ENCODE measurements around the gene PYCR2. TPM values are rescaled to one million over a fixed set of nuclear protein-coding genes. Genes with fewer than 3 reads are reported as not detected.
"Not testable (repeated sequence)": the region's sequence is repeated elsewhere in the genome, so short reads cannot be mapped to it uniquely, and the experiment has no call there.

Gene PYCR2
- total and polyA plus RNA-seq, 4 donors, result 22.1 to 61.9 (median 51.9) TPM

- H3K9me3 ChIP-seq (ENCODE audit: control insufficient read depth, insufficient read depth, low read length), result no peaks in the 10 kb centered on the region
- H3K4me3 ChIP-seq (ENCODE audit: low read depth, low read length), result no peak overlapping the region
- no peaks in the 10 kb centered on the region for H3K36me3 ChIP-seq (ENCODE audit: control insufficient read depth, insufficient read depth, low read length)
- H3K27me3 ChIP-seq (ENCODE audit: control insufficient read depth, insufficient read depth, low read length), result peaks cover 5% of the 10 kb centered on the region
- peaks cover 4% of the 10 kb centered on the region for H3K4me1 ChIP-seq (ENCODE audit: control insufficient read depth, insufficient read depth, low read length)
- no peak for DNase-seq (ENCODE audit: low read depth in 4 of 6, low spot score in 6 of 6)
- H3K27ac ChIP-seq (ENCODE audit: low read depth, low read length), result no peak overlapping the region
- 85% methylated on average over 13 of the region's 18 CpGs for WGBS (ENCODE audit: insufficient coverage)
These were observed 35.7 kb downstream of the PYCR2 start for GRCh38 chr1:225888289-225888897.

- not testable (repeated sequence) for H3K27me3 ChIP-seq (ENCODE audit: control insufficient read depth, insufficient read depth, low read length); H3K27ac ChIP-seq (ENCODE audit: low read depth, low read length); H3K9me3 ChIP-seq (ENCODE audit: control insufficient read depth, insufficient read depth, low read length); DNase-seq (ENCODE audit: low read depth in 4 of 6, low spot score in 6 of 6); H3K36me3 ChIP-seq (ENCODE audit: control insufficient read depth, insufficient read depth, low read length); H3K4me3 ChIP-seq (ENCODE audit: low read depth, low read length)
- 20% methylated on average over 19 of the region's 56 CpGs for WGBS (ENCODE audit: insufficient coverage)
- H3K4me1 ChIP-seq (ENCODE audit: control insufficient read depth, insufficient read depth, low read length), result peaks cover 11% of the 10 kb centered on the region
These were observed 36.3 kb downstream of the PYCR2 start for GRCh38 chr1:225887554-225888288.

GRCh38 chr1:225887030-225887314 is 37.1 kb downstream of the PYCR2 start:
- H3K27ac ChIP-seq (ENCODE audit: low read depth, low read length), result no peak overlapping the region
- H3K4me3 ChIP-seq (ENCODE audit: low read depth, low read length), result no peak overlapping the region
- H3K36me3 ChIP-seq (ENCODE audit: control insufficient read depth, insufficient read depth, low read length), result no peaks in the 10 kb centered on the region
- DNase-seq (ENCODE audit: low read depth in 4 of 6, low spot score in 6 of 6), result no peak
- WGBS (ENCODE audit: insufficient coverage), result 75% methylated on average over 2 of the region's 7 CpGs
- peaks cover 12% of the 10 kb centered on the region for H3K27me3 ChIP-seq (ENCODE audit: control insufficient read depth, insufficient read depth, low read length)
- no peaks in the 10 kb centered on the region for H3K9me3 ChIP-seq (ENCODE audit: control insufficient read depth, insufficient read depth, low read length)
- peaks cover 17% of the 10 kb centered on the region for H3K4me1 ChIP-seq (ENCODE audit: control insufficient read depth, insufficient read depth, low read length)

DNA sequence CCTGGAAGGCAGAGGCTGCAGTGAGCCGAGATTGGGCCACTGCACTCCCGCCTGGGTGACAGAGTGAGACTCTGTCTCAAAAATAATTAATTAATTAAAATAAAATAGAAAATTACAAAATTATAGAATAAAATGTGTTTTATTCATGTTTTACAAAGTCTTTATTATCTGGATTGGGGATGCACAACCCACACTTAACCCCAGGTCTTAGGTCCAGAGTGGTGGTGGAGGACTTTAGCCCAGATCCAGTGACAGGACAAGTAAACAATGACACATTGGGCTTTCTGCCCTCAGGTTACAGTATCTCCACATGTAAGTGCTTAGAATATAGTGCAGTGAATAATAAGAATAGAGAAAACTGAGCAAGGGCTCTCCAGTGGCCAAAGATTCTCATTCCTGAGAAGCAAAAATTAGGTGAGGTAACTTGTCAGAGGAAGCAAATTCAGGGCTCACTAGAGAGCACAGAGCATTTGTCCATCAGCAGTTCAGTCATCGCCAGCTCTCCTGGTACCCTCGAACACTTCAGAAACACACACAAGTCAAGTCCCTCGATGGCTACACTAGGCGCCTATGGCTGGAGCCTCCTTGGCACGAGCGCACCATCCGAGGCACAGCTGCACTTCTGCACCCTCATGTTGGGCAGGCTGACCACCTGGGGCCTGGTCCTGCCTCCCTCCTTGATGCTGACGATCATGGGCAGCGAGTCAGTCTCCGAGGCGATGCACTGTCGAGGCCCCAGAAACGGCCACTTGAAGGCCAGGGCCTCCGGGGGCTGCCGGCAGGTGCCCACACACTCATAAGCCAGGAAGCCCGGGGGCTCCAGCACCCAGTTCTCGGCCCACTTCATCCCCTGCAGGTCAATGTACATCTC is 37.7 kb downstream of the PYCR2 start:
- Histone ChIP-seq H3K4me3 (ENCODE audit: low read depth, low read length) (no peak overlapping the region), H3K36me3 (ENCODE audit: control insufficient read depth, insufficient read depth, low read length) (no peaks in the 10 kb centered on the region), H3K27me3 (ENCODE audit: control insufficient read depth, insufficient read depth, low read length) (peaks cover 18% of the 10 kb centered on the region), H3K9me3 (ENCODE audit: control insufficient read depth, insufficient read depth, low read length) (no peaks in the 10 kb centered on the region), H3K27ac (ENCODE audit: low read depth, low read length) (no peak overlapping the region), H3K4me1 (ENCODE audit: control insufficient read depth, insufficient read depth, low read length) (peaks cover 23% of the 10 kb centered on the region)
- no peak for DNase-seq (ENCODE audit: low read depth in 4 of 6, low spot score in 6 of 6)
- WGBS (ENCODE audit: insufficient coverage), result 91% methylated on average over 16 of the region's 19 CpGs

DNA sequence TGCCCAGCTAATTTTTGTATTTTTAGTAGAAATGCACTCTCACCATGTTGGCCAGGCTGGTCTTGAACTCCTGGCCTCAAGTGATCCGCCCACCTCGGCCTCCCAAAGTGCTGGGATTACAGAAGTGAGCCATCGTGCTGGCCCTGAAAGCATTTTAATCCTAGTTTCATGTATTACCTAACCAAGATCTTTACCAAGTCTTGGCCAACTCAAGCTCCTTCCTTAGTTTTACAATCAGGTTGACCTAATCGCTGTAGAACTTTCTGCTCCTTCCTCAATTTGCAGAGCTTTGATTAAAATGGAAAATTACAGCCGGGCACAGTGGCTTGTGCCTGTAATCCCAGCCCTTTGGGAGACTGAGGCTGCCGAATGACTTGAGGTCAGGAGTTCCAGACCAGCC is 38.7 kb downstream of the PYCR2 start:
- no peaks in the 10 kb centered on the region for H3K36me3 ChIP-seq (ENCODE audit: control insufficient read depth, insufficient read depth, low read length)

DNA sequence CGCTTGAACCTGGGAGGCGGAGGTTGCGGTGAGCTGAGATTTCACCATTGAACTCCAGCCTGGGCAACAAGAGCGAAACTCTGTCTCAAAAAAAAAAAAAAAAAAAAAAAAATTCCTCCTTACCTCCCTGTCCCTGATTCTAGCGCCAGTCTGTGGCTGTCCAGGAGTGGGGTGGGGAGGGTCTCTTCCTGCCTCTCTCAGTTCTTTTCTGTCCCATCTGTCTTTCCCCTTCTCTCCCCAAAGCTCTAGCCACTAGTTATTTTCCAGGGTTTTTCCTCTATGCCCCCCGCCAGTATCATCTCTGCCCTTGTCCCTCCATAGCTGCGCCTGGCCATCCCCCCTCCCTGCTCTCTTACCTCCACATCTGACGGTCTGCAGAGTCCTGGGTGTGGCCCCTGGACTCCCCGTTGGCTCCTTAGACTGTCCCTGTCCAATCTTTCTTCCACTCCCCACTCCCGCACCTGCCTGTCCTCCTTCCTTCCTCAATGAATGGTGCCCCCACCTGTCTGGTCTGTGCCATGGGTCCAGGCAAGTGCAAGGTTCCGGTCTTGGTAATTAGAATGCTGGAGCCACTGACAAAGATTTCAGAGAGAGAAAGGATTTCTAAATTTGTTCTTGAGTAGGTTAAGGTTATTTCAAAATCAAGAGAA is 40.3 kb downstream of the PYCR2 start:
- H3K27ac ChIP-seq (ENCODE audit: low read depth, low read length), result no peak overlapping the region
- DNase-seq (ENCODE audit: low read depth in 4 of 6, low spot score in 6 of 6), result no peak

More for the DNA sequence above, 38.7 kb downstream of the PYCR2 start:
- H3K27ac ChIP-seq (ENCODE audit: low read depth, low read length), result no peak overlapping the region
- no peak overlapping the region for H3K4me3 ChIP-seq (ENCODE audit: low read depth, low read length)
- H3K4me1 ChIP-seq (ENCODE audit: control insufficient read depth, insufficient read depth, low read length), result peaks cover 32% of the 10 kb centered on the region
- whole genome bisulfite sequencing (ENCODE audit: insufficient coverage), result 92% methylated on average over 6 of the region's 6 CpGs
- DNase-seq (ENCODE audit: low read depth in 4 of 6, low spot score in 6 of 6), result no peak
- no peaks in the 10 kb centered on the region for H3K9me3 ChIP-seq (ENCODE audit: control insufficient read depth, insufficient read depth, low read length)
- peaks cover 18% of the 10 kb centered on the region for H3K27me3 ChIP-seq (ENCODE audit: control insufficient read depth, insufficient read depth, low read length)

GRCh38 chr1:225882694-225883615 is 41.1 kb downstream of the PYCR2 start:
- Histone ChIP-seq H3K27me3 (ENCODE audit: control insufficient read depth, insufficient read depth, low read length) (peaks cover 18% of the 10 kb centered on the region), H3K27ac (ENCODE audit: low read depth, low read length) (peak overlapping the region; percentile 71), H3K4me3 (ENCODE audit: low read depth, low read length) (peak overlapping the region; percentile 90), H3K9me3 (ENCODE audit: control insufficient read depth, insufficient read depth, low read length) (no peaks in the 10 kb centered on the region), H3K4me1 (ENCODE audit: control insufficient read depth, insufficient read depth, low read length) (peaks cover 51% of the 10 kb centered on the region), H3K36me3 (ENCODE audit: control insufficient read depth, insufficient read depth, low read length) (peaks cover 3% of the 10 kb centered on the region)
- 9% methylated on average over 63 of the region's 63 CpGs for WGBS (ENCODE audit: insufficient coverage)
- DNase-seq (ENCODE audit: low read depth in 4 of 6, low spot score in 6 of 6), result peak in 3 of 6 donors; percentile 8 to 63 (median 22)

More for the DNA sequence above, 40.3 kb downstream of the PYCR2 start:
- WGBS (ENCODE audit: insufficient coverage), result 85% methylated on average over 3 of the region's 11 CpGs
- Histone ChIP-seq H3K4me3 (ENCODE audit: low read depth, low read length) (no peak overlapping the region), H3K27me3 (ENCODE audit: control insufficient read depth, insufficient read depth, low read length) (peaks cover 18% of the 10 kb centered on the region), H3K9me3 (ENCODE audit: control insufficient read depth, insufficient read depth, low read length) (no peaks in the 10 kb centered on the region), H3K4me1 (ENCODE audit: control insufficient read depth, insufficient read depth, low read length) (peaks cover 47% of the 10 kb centered on the region), H3K36me3 (ENCODE audit: control insufficient read depth, insufficient read depth, low read length) (peaks cover 3% of the 10 kb centered on the region)

- DNase-seq (ENCODE audit: low read depth in 4 of 6, low spot score in 6 of 6), result peak in 4 of 6 donors; percentile 33 to 89 (median 67)
- Histone ChIP-seq H3K27me3 (ENCODE audit: control insufficient read depth, insufficient read depth, low read length) (peaks cover 18% of the 10 kb centered on the region), H3K27ac (ENCODE audit: low read depth, low read length) (peak within 1 kb of the TSS; percentile 83), H3K36me3 (ENCODE audit: control insufficient read depth, insufficient read depth, low read length) (peaks cover 3% of the 10 kb centered on the region), H3K4me1 (ENCODE audit: control insufficient read depth, insufficient read depth, low read length) (peaks cover 60% of the 10 kb centered on the region), H3K4me3 (ENCODE audit: low read depth, low read length) (peak within 1 kb of the TSS; percentile 90), H3K9me3 (ENCODE audit: control insufficient read depth, insufficient read depth, low read length) (no peaks in the 10 kb centered on the region)
- under 1% methylated on average over 64 of the region's 64 CpGs for WGBS (ENCODE audit: insufficient coverage)
These were observed 41.9 kb downstream of the PYCR2 start, which contains the start of gene TMEM63A for GRCh38 chr1:225881959-225882693. TSS of gene TMEM63A (minus strand) at chr1:225882380. CDS start at chr1:225877580, 4,800 bp downstream.
